K562 (cell line): ENCODE measurements around the gene ARID3A. TPM values are rescaled to one million over a fixed set of nuclear protein-coding genes. Genes with fewer than 3 reads are reported as not detected.
A peak's percentile ranks its signal among the peaks of the same experiment; 100 is the strongest.

Source experiments
- CBX3 ChIP-seq, 2 experiments: IDR thresholded peaks; 1 replicate in 1 of 2; 2 replicates in 1 of 2; pipeline ENCODE4 v1.6.1; 2012; ENCODE audit warnings: inconsistent platforms in 2 of 2, low read length in 2 of 2, borderline replicate concordance in 1 of 2, control low read depth in 1 of 2
- ERF ChIP-seq: fragments of 450-650 bp; formaldehyde crosslinking; IDR thresholded peaks from 2 replicates; pipeline ENCODE4 v1.4.0; 2020; ENCODE audit warnings: mild to moderate bottlenecking, mixed read lengths
- L3MBTL2 ChIP-seq: fragments of 450-650 bp; IDR thresholded peaks from 2 replicates; pipeline ENCODE4 v1.6.1; 2016; ENCODE audit warnings: mild to moderate bottlenecking, moderate library complexity
- MAZ ChIP-seq, 2 experiments: fragments of 450-650 bp in 1 of 2; sonication (generic) in 1 of 2; formaldehyde crosslinking; IDR thresholded peaks in 1 of 2; conservative IDR thresholded peaks in 1 of 2; 2 replicates each; pipeline versions ENCODE4 v1.4.0 to v1.5.0; 2020; ENCODE audit warnings: mild to moderate bottlenecking in 1 of 2, missing genetic modification reagents in 1 of 2
- MTA3 ChIP-seq: fragments of 450-650 bp; formaldehyde crosslinking; IDR thresholded peaks from 2 replicates; pipeline ENCODE4 v1.6.1; 2017; ENCODE audit warnings: mild to moderate bottlenecking, borderline replicate concordance
- PHB2 ChIP-seq: fragments of 450-650 bp; IDR thresholded peaks from 2 replicates; pipeline ENCODE4 v1.6.1; 2017; ENCODE audit warnings: low read depth
- RBM25 ChIP-seq: fragments of 200-400 bp; formaldehyde crosslinking; IDR thresholded peaks from 2 replicates; pipeline ENCODE4 v1.6.1; 2018; ENCODE audit warnings: low read length, low read depth, moderate library complexity; ENCODE audit not compliant: severe bottlenecking
- SREBF2 ChIP-seq: sonication (generic); formaldehyde crosslinking; IDR thresholded peaks from 2 replicates; pipeline ENCODE4 v1.4.0; 2020; ENCODE audit warnings: mild to moderate bottlenecking, missing genetic modification reagents
- ZFX ChIP-seq: sonication (generic); formaldehyde crosslinking; IDR thresholded peaks from 2 replicates; pipeline ENCODE4 v1.8.0; 2022; ENCODE audit warnings: mild to moderate bottlenecking, missing genetic modification reagents, moderate library complexity
- ZNF121 ChIP-seq: sonication (generic); formaldehyde crosslinking; conservative IDR thresholded peaks from 2 replicates; pipeline ENCODE4 v1.8.0; 2022; ENCODE audit warnings: missing genetic modification reagents
- ZNF174 ChIP-seq: fragments of 250-450 bp; sonication (Bioruptor Pico); IDR thresholded peaks from 2 replicates; pipeline ENCODE4 v1.4.0; 2020; ENCODE audit warnings: mild to moderate bottlenecking
- ZNF589 ChIP-seq: fragments of 200-800 bp; sonication (Bioruptor generic); IDR thresholded peaks from 2 replicates; pipeline ENCODE4 v1.6.1; 2016; ENCODE audit warnings: low read depth, missing genetic modification characterization, missing compliant biosample characterization
- ZNF830 ChIP-seq: fragments of 250-450 bp; sonication (Bioruptor Pico); IDR thresholded peaks from 2 replicates; pipeline ENCODE4 v1.5.0; 2021; ENCODE audit warnings: mild to moderate bottlenecking
- polyA plus RNA-seq, 8 experiments: library from polyadenylated mRNA; depleted of rRNA in 4 of 8; stranded (reverse) in 5 of 8; unstranded in 3 of 8; fragments of >200 nt; fragmentation: Nextera tagmentation in 2 of 8; fragmentation: Illumina TruSeq in 1 of 8; extraction: Ambion mirVana in 2 of 8; extraction: Trizol in 1 of 8; gene quantifications; 2 replicates each; pipeline versions ENCODE4 v1.2.1 to v1.2.3, GENCODE V29; 2011 to 2014; ENCODE audit warnings: inconsistent platforms in 1 of 8, missing spikeins in 1 of 8
- total RNA-seq, 7 experiments: library from RNA; depleted of rRNA in 6 of 7; stranded (reverse); fragments of >200 nt in 6 of 7; fragmentation: Illumina TruSeq in 2 of 7; extraction: Trizol in 2 of 7; gene quantifications; 2 replicates each; pipeline versions ENCODE4 v1.2.1 to v1.2.3, GENCODE V29; 2011 to 2021; ENCODE audit warnings: low replicate concordance in 1 of 7
- TF ChIP-seq, protein P1 (sequence below): fragments of 250-450 bp; sonication (Bioruptor Pico); IDR thresholded peaks from 2 replicates; pipeline ENCODE4 v1.8.0; 2022; ENCODE audit warnings: inconsistent platforms, mild to moderate bottlenecking, moderate library complexity, borderline replicate concordance
- TF ChIP-seq, protein P2 (sequence below): sonication (generic); formaldehyde crosslinking; IDR thresholded peaks from 2 replicates; pipeline ENCODE4 v1.8.1; 2023; ENCODE audit warnings: mild to moderate bottlenecking, missing genetic modification reagents
- TF ChIP-seq, protein P3 (sequence below), 2 experiments: fragments of 150-350 bp in 1 of 2; IDR thresholded peaks; 2 replicates each; pipeline ENCODE4 v1.6.1; 2012 to 2016; ENCODE audit warnings: low read depth in 2 of 2, low read length in 2 of 2, mild to moderate bottlenecking in 1 of 2, moderate library complexity in 1 of 2
- TF ChIP-seq, protein P4 (sequence below): sonication (generic); formaldehyde crosslinking; IDR thresholded peaks from 2 replicates; pipeline ENCODE4 v1.8.1; 2023; ENCODE audit warnings: mild to moderate bottlenecking, missing genetic modification reagents

Gene ARID3A
- total and polyA plus RNA-seq, 9 of the 15 experiments (the other 6 are each of a cell fraction or from before 2014, with no cell fraction given) = 1.4 to 118 (median 31.2) TPM

DNA sequence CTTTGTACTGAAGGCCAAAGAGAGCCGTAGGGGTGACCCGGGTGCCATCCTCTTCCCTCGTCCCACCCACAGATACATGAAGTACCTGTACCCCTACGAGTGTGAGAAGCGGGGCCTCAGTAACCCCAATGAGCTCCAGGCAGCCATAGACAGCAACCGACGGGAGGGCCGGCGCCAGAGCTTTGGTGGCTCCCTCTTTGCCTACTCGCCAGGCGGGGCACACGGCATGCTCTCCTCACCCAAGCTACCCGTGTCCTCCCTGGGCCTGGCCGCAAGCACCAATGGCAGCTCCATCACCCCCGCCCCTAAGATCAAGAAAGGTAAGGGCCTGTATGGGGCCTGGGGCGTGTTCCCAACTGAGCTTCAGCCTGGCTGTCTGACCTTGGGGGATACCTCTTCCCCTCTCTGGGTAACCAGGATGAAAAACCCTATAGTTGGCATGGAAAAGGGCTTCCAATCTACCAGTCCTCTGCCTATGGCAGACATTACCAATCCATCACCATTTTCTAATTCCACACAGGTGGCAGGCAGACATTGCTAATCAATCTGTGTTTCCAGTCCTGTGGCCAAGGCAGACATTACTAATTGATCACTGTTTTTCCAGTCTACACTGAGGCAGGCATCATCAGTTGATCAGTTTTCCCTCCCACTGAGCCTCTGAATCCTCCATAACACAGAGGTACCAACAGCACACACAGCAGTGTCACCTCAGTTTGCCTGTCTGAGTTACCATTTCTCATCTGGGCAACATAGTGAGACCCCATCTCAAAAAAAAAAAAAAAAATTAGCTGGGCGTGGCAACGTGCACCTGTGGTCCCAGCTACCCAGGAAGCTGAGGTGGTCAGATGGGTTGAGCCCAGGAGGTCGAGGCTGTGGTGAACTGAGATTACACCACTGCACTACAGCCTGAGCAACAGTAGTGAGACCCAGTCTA is 39.2 kb downstream of the ARID3A start (continued):
- TF ChIP-seq ERF (CRISPR knock-in tag) = no peak
- TF ChIP-seq CBX3 (IDR thresholded peaks at IDR 0.05; ENCODE audit: borderline replicate concordance in 1 of 2, low read length in 2 of 2) = peak in 1 of 2 experiments; percentile 86; a peak in 2 of 3 replicates
- TF ChIP-seq, protein P1, sequence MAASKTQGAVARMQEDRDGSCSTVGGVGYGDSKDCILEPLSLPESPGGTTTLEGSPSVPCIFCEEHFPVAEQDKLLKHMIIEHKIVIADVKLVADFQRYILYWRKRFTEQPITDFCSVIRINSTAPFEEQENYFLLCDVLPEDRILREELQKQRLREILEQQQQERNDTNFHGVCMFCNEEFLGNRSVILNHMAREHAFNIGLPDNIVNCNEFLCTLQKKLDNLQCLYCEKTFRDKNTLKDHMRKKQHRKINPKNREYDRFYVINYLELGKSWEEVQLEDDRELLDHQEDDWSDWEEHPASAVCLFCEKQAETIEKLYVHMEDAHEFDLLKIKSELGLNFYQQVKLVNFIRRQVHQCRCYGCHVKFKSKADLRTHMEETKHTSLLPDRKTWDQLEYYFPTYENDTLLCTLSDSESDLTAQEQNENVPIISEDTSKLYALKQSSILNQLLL (CRISPR knock-in tag) = no peak
- TF ChIP-seq SREBF2 = no peak
- TF ChIP-seq, protein P2, sequence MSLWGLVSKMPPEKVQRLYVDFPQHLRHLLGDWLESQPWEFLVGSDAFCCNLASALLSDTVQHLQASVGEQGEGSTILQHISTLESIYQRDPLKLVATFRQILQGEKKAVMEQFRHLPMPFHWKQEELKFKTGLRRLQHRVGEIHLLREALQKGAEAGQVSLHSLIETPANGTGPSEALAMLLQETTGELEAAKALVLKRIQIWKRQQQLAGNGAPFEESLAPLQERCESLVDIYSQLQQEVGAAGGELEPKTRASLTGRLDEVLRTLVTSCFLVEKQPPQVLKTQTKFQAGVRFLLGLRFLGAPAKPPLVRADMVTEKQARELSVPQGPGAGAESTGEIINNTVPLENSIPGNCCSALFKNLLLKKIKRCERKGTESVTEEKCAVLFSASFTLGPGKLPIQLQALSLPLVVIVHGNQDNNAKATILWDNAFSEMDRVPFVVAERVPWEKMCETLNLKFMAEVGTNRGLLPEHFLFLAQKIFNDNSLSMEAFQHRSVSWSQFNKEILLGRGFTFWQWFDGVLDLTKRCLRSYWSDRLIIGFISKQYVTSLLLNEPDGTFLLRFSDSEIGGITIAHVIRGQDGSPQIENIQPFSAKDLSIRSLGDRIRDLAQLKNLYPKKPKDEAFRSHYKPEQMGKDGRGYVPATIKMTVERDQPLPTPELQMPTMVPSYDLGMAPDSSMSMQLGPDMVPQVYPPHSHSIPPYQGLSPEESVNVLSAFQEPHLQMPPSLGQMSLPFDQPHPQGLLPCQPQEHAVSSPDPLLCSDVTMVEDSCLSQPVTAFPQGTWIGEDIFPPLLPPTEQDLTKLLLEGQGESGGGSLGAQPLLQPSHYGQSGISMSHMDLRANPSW (CRISPR knock-in tag) = no peak
- TF ChIP-seq ZNF121 (CRISPR knock-in tag) = peak; percentile 99
- no peak for TF ChIP-seq ZNF174 (CRISPR knock-in tag)
- no peak for TF ChIP-seq ZFX (CRISPR knock-in tag)
- peak; percentile 37; the same call in 1 of the 2 replicates for TF ChIP-seq L3MBTL2
- TF ChIP-seq, protein P3, sequence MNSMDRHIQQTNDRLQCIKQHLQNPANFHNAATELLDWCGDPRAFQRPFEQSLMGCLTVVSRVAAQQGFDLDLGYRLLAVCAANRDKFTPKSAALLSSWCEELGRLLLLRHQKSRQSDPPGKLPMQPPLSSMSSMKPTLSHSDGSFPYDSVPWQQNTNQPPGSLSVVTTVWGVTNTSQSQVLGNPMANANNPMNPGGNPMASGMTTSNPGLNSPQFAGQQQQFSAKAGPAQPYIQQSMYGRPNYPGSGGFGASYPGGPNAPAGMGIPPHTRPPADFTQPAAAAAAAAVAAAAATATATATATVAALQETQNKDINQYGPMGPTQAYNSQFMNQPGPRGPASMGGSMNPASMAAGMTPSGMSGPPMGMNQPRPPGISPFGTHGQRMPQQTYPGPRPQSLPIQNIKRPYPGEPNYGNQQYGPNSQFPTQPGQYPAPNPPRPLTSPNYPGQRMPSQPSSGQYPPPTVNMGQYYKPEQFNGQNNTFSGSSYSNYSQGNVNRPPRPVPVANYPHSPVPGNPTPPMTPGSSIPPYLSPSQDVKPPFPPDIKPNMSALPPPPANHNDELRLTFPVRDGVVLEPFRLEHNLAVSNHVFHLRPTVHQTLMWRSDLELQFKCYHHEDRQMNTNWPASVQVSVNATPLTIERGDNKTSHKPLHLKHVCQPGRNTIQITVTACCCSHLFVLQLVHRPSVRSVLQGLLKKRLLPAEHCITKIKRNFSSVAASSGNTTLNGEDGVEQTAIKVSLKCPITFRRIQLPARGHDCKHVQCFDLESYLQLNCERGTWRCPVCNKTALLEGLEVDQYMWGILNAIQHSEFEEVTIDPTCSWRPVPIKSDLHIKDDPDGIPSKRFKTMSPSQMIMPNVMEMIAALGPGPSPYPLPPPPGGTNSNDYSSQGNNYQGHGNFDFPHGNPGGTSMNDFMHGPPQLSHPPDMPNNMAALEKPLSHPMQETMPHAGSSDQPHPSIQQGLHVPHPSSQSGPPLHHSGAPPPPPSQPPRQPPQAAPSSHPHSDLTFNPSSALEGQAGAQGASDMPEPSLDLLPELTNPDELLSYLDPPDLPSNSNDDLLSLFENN (IDR thresholded peaks at IDR 0.05; ENCODE audit: low read depth in 2 of 2, low read length in 2 of 2) = peak in 1 of 2 experiments; percentile 88; a peak in 2 of 4 replicates
- peak; percentile 17 for TF ChIP-seq RBM25
- TF ChIP-seq PHB2 = no peak
- TF ChIP-seq, protein P4, sequence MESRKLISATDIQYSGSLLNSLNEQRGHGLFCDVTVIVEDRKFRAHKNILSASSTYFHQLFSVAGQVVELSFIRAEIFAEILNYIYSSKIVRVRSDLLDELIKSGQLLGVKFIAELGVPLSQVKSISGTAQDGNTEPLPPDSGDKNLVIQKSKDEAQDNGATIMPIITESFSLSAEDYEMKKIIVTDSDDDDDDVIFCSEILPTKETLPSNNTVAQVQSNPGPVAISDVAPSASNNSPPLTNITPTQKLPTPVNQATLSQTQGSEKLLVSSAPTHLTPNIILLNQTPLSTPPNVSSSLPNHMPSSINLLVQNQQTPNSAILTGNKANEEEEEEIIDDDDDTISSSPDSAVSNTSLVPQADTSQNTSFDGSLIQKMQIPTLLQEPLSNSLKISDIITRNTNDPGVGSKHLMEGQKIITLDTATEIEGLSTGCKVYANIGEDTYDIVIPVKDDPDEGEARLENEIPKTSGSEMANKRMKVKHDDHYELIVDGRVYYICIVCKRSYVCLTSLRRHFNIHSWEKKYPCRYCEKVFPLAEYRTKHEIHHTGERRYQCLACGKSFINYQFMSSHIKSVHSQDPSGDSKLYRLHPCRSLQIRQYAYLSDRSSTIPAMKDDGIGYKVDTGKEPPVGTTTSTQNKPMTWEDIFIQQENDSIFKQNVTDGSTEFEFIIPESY = peak; percentile 11; the same call in 1 of the 2 replicates
- no peak for TF ChIP-seq ZNF589
- no peak for TF ChIP-seq ZNF830 (CRISPR knock-in tag)
- no peak for TF ChIP-seq MAZ (CRISPR knock-in tag; conservative IDR thresholded peaks at IDR 0.05 in 1 of 2, IDR thresholded peaks at IDR 0.05 in 1 of 2)
- TF ChIP-seq MTA3 = no peak
